ENCODE results near the gene DCAF11.

DNA sequence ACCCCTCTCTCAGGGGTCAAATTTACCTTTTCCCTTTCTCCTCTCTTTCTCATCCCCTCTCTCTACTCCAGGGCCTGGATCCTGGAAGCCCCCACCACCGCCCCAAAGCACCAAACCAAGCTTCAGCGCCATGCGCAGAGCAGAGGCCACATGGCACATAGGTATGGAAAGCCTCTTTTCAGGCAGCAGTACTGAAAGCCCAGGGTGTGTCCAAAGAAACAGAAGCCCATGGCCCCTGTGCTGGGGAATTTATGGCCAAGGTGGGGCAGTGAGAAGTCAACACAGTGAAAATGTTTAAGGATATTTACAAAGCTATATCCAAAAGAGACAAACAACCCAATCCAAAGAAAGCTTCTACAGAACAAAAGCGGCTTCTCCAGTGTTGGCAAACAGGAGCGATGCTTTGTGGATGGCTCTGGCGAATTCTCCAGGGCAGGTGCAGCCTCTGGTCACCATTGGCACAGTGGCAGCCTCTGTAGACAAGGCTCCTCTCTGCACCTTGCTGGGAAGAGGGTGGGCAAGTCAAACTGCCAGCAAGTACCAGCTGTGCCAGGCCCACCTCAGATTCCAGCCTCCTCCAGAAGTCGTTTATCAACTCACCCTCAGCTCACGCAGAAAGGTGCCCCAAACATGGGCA is 48.0 kb upstream of the DCAF11 start:
- TF ChIP-seq, protein P1, sequence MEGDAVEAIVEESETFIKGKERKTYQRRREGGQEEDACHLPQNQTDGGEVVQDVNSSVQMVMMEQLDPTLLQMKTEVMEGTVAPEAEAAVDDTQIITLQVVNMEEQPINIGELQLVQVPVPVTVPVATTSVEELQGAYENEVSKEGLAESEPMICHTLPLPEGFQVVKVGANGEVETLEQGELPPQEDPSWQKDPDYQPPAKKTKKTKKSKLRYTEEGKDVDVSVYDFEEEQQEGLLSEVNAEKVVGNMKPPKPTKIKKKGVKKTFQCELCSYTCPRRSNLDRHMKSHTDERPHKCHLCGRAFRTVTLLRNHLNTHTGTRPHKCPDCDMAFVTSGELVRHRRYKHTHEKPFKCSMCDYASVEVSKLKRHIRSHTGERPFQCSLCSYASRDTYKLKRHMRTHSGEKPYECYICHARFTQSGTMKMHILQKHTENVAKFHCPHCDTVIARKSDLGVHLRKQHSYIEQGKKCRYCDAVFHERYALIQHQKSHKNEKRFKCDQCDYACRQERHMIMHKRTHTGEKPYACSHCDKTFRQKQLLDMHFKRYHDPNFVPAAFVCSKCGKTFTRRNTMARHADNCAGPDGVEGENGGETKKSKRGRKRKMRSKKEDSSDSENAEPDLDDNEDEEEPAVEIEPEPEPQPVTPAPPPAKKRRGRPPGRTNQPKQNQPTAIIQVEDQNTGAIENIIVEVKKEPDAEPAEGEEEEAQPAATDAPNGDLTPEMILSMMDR (IDR thresholded peaks at IDR 0.05), result no peak
- TF ChIP-seq POLR2A (IDR thresholded peaks at IDR 0.05), result no peak

Data from esophagus squamous epithelium (tissue), 4 donors.